Measurements from ENCODE around the gene SLC9A7.

SLC9A7 gene

GRCh38 chrX:46597771-46598170 lies 161.1 kb downstream of the SLC9A7 start:
- DNase-seq: no peak

GRCh38 chrX:46597208-46597607 lies 161.7 kb downstream of the SLC9A7 start:
- DNase-seq: no peak

GRCh38 chrX:46595084-46595483 lies 163.8 kb downstream of the SLC9A7 start:
- DNase-seq: no peak

- no peak for DNase-seq
These were observed 168.8 kb downstream of the SLC9A7 start for GRCh38 chrX:46589977-46590723.

- DNase-seq: no peak
These were observed 170.7 kb downstream of the SLC9A7 start for GRCh38 chrX:46588263-46588662.

- DNase-seq: no peak
These were observed 171.2 kb downstream of the SLC9A7 start for GRCh38 chrX:46587753-46588171.

GRCh38 chrX:46587158-46587557 lies 171.8 kb downstream of the SLC9A7 start:
- DNase-seq: no peak

GRCh38 chrX:46584736-46585135 lies 174.2 kb downstream of the SLC9A7 start:
- DNase-seq: no peak

GRCh38 chrX:46582966-46583365 lies 176.0 kb downstream of the SLC9A7 start:
- no peak for DNase-seq

GRCh38 chrX:46582325-46582724 lies 176.6 kb downstream of the SLC9A7 start:
- DNase-seq: no peak

GRCh38 chrX:46580613-46581012 lies 178.3 kb downstream of the SLC9A7 start:
- DNase-seq: no peak

- no peak for DNase-seq
These were observed 179.7 kb downstream of the SLC9A7 start for GRCh38 chrX:46579250-46579649.

GRCh38 chrX:46577221-46578005 lies 181.5 kb downstream of the SLC9A7 start:
- no peak for DNase-seq

- no peak for DNase-seq
These were observed 182.5 kb downstream of the SLC9A7 start for GRCh38 chrX:46576458-46576857.

- no peak for DNase-seq
These were observed 182.9 kb downstream of the SLC9A7 start for GRCh38 chrX:46575991-46576392.

- DNase-seq: no peak
These were observed 183.3 kb downstream of the SLC9A7 start for GRCh38 chrX:46575586-46575985.

- DNase-seq: peak; percentile 48
These were observed 184.0 kb downstream of the SLC9A7 start for GRCh38 chrX:46574774-46575381.

GRCh38 chrX:46573892-46574773 lies 184.8 kb downstream of the SLC9A7 start:
- DNase-seq: peak; percentile 73

GRCh38 chrX:46573331-46573891 lies 185.5 kb downstream of the SLC9A7 start, which contains the start of gene CHST7:
CHST7 (plus strand) TSS chrX:46573765; CDS start chrX:46573932, 167 bp downstream.
- DNase-seq: no peak

- no peak for DNase-seq
These were observed 186.5 kb downstream of the SLC9A7 start for GRCh38 chrX:46572340-46572936.

GRCh38 chrX:46571423-46572339 lies 187.2 kb downstream of the SLC9A7 start:
- no peak for DNase-seq

Measured in NCI-H2107 (cell line).